Neuronal stem cell (in vitro differentiated cells): ENCODE measurements around the gene GMDS.

Experiments
- DNase-seq: peaks from one replicate; pipeline ENCODE4 v3.0.0-alpha.2; 2013; ENCODE audit warnings: low spot score
- H2AFZ ChIP-seq: one replicate; pipeline ENCODE4 v1.6.1; 2013; ENCODE audit warnings: mild to moderate bottlenecking, low read length, inconsistent platforms
- H2AK5ac ChIP-seq: 2 replicates; pipeline ENCODE4 v1.6.1; 2013; ENCODE audit warnings: low read depth, mild to moderate bottlenecking, inconsistent platforms, low read length, moderate library complexity, mixed read lengths
- H2BK120ac ChIP-seq: 2 replicates; pipeline ENCODE4 v1.6.1; 2013; ENCODE audit warnings: low read depth, mild to moderate bottlenecking, inconsistent platforms, low read length, moderate library complexity, mixed read lengths
- H2BK12ac ChIP-seq: one replicate; pipeline ENCODE4 v1.6.1; 2013; ENCODE audit warnings: low read length, inconsistent platforms
- H2BK15ac ChIP-seq: 2 replicates; pipeline ENCODE4 v1.6.1; 2013; ENCODE audit warnings: mild to moderate bottlenecking, low read length, inconsistent platforms, mixed read lengths
- H2BK5ac ChIP-seq: one replicate; pipeline ENCODE4 v1.6.1; 2013; ENCODE audit warnings: inconsistent platforms, mild to moderate bottlenecking, low read length, moderate library complexity
- H3K14ac ChIP-seq: one replicate; pipeline ENCODE4 v1.6.1; 2013; ENCODE audit warnings: low read length, inconsistent platforms
- H3K18ac ChIP-seq: 2 replicates; pipeline ENCODE4 v1.6.1; 2013; ENCODE audit warnings: low read length, inconsistent platforms
- H3K23ac ChIP-seq: 2 replicates; pipeline ENCODE4 v1.6.1; 2013; ENCODE audit warnings: low read depth, mild to moderate bottlenecking, mixed read lengths, low read length, inconsistent platforms; ENCODE audit not compliant: poor library complexity
- H3K27ac ChIP-seq: replicated peaks from 3 replicates; pipeline ENCODE4 v1.5.1; 2013; ENCODE audit warnings: low read length, inconsistent platforms
- H3K27me3 ChIP-seq, 3 experiments: 2 replicates each; pipeline ENCODE4 v1.6.1; 2013; ENCODE audit warnings: low read length in 3 of 3, mild to moderate bottlenecking in 2 of 3, inconsistent platforms in 1 of 3, low read depth in 1 of 3, mixed read lengths in 1 of 3, moderate library complexity in 1 of 3; ENCODE audit not compliant: control insufficient read depth in 3 of 3, insufficient read depth in 3 of 3
- H3K36me3 ChIP-seq, 2 donors: replicated peaks in 1 of 2; 2 replicates each; pipeline ENCODE4 v1.6.1; 2013; ENCODE audit warnings: low read length in 2 of 2; ENCODE audit not compliant: control insufficient read depth in 2 of 2, insufficient read depth in 2 of 2
- H3K4ac ChIP-seq: 2 replicates; pipeline ENCODE4 v1.6.1; 2013; ENCODE audit warnings: inconsistent platforms, mild to moderate bottlenecking, low read length, moderate library complexity
- H3K4me1 ChIP-seq, 2 donors: 1 replicate in 1 of 2; 2 replicates in 1 of 2; pipeline ENCODE4 v1.6.1; 2013; ENCODE audit warnings: low read length in 2 of 2, low read depth in 1 of 2; ENCODE audit not compliant: control insufficient read depth in 2 of 2, insufficient read depth in 1 of 2
- H3K4me2 ChIP-seq: one replicate; pipeline ENCODE4 v1.6.1; 2013; ENCODE audit warnings: mild to moderate bottlenecking, low read length, inconsistent platforms; ENCODE audit not compliant: insufficient read depth, poor library complexity, severe bottlenecking
- H3K4me3 ChIP-seq, 2 donors: 2 replicates each; pipeline ENCODE4 v1.5.1; 2013; ENCODE audit warnings: low read length in 2 of 2, mild to moderate bottlenecking in 2 of 2, inconsistent platforms in 1 of 2, moderate library complexity in 1 of 2
- H3K79me1 ChIP-seq: one replicate; pipeline ENCODE4 v1.6.1; 2013; ENCODE audit warnings: low read depth, mild to moderate bottlenecking, inconsistent platforms, low read length, moderate library complexity
- H3K9ac ChIP-seq: one replicate; pipeline ENCODE4 v1.6.1; 2013; ENCODE audit warnings: mild to moderate bottlenecking, low read depth, low read length, inconsistent platforms; ENCODE audit not compliant: poor library complexity
- H3K9me3 ChIP-seq, 2 donors: replicated peaks in 1 of 2; 2 replicates each; pipeline versions ENCODE3 to v1.6.1; 2013; ENCODE audit warnings: low read length in 2 of 2, mild to moderate bottlenecking in 2 of 2, inconsistent platforms in 1 of 2, low read depth in 1 of 2, mixed read lengths in 1 of 2, moderate library complexity in 1 of 2; ENCODE audit not compliant: control insufficient read depth in 2 of 2, insufficient read depth in 1 of 2
- H4K8ac ChIP-seq: one replicate; pipeline ENCODE4 v1.6.1; 2013; ENCODE audit warnings: low read depth, mild to moderate bottlenecking, inconsistent platforms, low read length, moderate library complexity
- H4K91ac ChIP-seq: one replicate; pipeline ENCODE4 v1.6.1; 2013; ENCODE audit warnings: low read length, low read depth, mild to moderate bottlenecking, inconsistent platforms; ENCODE audit not compliant: poor library complexity
- WGBS, 2 donors: extraction: QIAGEN DNeasy Blood & Tissue Kit; methylation state at CpG; one replicate each; pipeline ENCODE4 v1.1.7; 2013; ENCODE audit warnings: missing lambda C conversion rate in 2 of 2, mixed read lengths in 1 of 2; ENCODE audit not compliant: insufficient read length in 2 of 2, insufficient replicate concordance in 1 of 2; ENCODE audit errors: extremely low coverage in 2 of 2; 5-methylcytosine and 5-hydroxymethylcytosine counted together

The GMDS gene

DNA sequence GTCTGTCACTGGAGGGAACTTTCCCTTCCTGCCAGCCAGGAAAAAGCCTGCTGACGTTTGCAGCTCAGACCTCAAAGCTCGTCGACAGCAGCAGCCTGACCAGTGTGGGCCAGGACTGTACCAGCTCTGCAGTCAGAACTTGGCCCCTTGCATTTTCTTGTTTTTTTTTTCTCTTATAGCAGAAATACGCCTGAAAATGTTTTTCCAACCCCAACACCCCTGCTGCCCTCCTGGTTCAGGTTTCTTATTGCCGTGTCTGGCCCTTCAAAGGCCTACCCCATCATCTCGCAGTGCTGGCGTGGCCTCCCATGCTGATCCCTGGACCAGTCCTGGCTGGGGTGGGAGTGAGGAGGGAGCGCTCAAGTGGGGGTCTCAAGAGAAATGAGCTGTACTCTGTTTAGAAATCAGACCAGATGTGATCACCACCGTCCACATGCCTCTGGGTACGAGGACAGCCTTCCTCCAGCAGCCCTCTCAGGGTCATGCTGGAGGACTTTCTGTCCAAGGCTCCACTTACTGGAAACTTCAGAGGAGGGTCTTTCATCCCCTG is 466.6 kb downstream of the GMDS start:
- H3K9me3 ChIP-seq: no peaks in the 10 kb centered on the region
- DNase-seq: no peak
- no peak overlapping the region for H2AFZ ChIP-seq
- no peaks in the 10 kb centered on the region for H3K79me1 ChIP-seq
- no peak overlapping the region for H3K9ac ChIP-seq
- no peak overlapping the region for H2BK5ac ChIP-seq
- H3K4ac ChIP-seq: no peak overlapping the region
- H4K91ac ChIP-seq: no peak overlapping the region
- H2BK12ac ChIP-seq: no peak overlapping the region
- peak overlapping the region; percentile 60 for H3K18ac ChIP-seq
- H3K14ac ChIP-seq: no peak overlapping the region
- H2BK15ac ChIP-seq: no peak overlapping the region
- peaks cover 4% of the 10 kb centered on the region in 2 donors for H3K4me1 ChIP-seq
- no peaks in the 10 kb centered on the region for H3K36me3 ChIP-seq
- H3K27ac ChIP-seq: no peak overlapping the region
- WGBS, 2 donors: no CpG with 5 or more reads among the region's 10 CpGs
- H3K27me3 ChIP-seq: no peaks in the 10 kb centered on the region
- no peak overlapping the region for H3K23ac ChIP-seq
- no peak overlapping the region for H3K4me3 ChIP-seq
- no peak overlapping the region for H2AK5ac ChIP-seq
- H3K4me2 ChIP-seq: no peak overlapping the region
- no peak overlapping the region for H4K8ac ChIP-seq
- no peak overlapping the region for H2BK120ac ChIP-seq

DNA sequence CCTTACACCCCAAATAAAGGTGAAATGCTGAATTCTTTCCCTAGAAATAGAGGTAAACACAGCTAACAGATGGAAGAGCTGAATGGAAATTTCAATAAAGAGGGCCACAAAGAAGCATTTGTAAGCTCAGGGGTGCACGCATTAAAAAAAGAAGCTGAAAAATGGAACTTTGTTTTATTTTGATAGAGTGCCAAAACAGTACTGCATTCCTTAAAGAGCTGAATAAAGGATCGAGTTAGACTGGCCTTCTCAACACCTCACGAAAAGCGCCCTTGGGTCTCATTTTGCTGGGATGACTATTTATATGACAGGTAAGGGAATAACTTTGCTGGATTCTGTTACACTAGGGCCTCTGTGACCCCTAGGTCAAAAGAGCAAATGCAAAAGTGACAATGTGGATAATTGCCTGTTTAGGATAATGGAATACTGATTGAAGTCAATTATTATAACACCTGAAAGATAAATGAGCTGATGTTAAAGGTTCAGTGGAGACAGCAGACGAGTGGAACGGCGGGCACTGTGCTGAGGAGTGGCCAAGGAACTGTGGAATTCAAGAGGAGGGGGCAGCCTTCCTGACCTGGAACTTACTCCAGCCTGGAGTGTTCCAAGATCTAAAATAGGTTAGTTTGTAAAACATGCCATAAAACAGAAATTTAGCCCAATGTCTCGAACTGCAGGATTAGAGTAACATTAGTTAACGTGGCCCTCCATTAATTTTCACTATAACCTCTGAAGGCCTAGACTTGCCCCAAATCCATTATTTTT is 467.3 kb downstream of the GMDS start:
- no peak overlapping the region for H4K8ac ChIP-seq
- H3K9ac ChIP-seq: no peak overlapping the region
- H3K4me2 ChIP-seq: no peak overlapping the region
- WGBS, 2 donors: no CpG with 5 or more reads among the region's 9 CpGs
- H2AK5ac ChIP-seq: no peak overlapping the region
- no peaks in the 10 kb centered on the region for H3K27me3 ChIP-seq
- no peak overlapping the region for H3K18ac ChIP-seq
- no peak overlapping the region for H3K4ac ChIP-seq
- H3K14ac ChIP-seq: no peak overlapping the region
- H2BK5ac ChIP-seq: no peak overlapping the region
- H2BK120ac ChIP-seq: no peak overlapping the region
- H3K23ac ChIP-seq: no peak overlapping the region
- H2BK12ac ChIP-seq: no peak overlapping the region
- H3K9me3 ChIP-seq: no peaks in the 10 kb centered on the region
- H3K4me3 ChIP-seq: no peak overlapping the region
- no peak for DNase-seq
- H3K79me1 ChIP-seq: no peaks in the 10 kb centered on the region
- H2BK15ac ChIP-seq: no peak overlapping the region
- H2AFZ ChIP-seq: no peak overlapping the region
- H3K4me1 ChIP-seq: peaks cover 4% of the 10 kb centered on the region in 2 donors
- H4K91ac ChIP-seq: no peak overlapping the region
- H3K36me3 ChIP-seq: no peaks in the 10 kb centered on the region
- H3K27ac ChIP-seq: no peak overlapping the region

DNA sequence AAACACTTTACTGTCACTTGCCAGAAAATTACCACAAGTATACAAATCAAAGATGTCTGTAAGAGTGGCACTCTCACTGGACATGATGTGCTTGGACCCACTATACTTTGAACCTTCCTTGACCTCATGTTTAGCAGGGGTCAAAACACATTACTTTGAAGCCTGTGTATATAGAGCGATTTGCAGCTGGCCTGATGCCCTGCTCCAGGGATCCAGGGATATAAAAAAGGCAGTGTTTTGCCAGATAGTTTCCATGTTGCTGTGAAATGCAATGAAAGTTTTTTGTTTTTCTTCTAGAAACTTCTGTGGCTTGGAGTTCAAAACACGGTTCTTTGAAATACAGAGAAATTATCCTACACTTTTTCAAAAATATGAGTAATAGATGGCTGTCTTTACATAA is 470.0 kb downstream of the GMDS start:
- no CpG with 5 or more reads among the region's 2 CpGs for WGBS, 2 donors
- Histone ChIP-seq H3K27me3 (no peaks in the 10 kb centered on the region), H2BK120ac (no peak overlapping the region)

DNA sequence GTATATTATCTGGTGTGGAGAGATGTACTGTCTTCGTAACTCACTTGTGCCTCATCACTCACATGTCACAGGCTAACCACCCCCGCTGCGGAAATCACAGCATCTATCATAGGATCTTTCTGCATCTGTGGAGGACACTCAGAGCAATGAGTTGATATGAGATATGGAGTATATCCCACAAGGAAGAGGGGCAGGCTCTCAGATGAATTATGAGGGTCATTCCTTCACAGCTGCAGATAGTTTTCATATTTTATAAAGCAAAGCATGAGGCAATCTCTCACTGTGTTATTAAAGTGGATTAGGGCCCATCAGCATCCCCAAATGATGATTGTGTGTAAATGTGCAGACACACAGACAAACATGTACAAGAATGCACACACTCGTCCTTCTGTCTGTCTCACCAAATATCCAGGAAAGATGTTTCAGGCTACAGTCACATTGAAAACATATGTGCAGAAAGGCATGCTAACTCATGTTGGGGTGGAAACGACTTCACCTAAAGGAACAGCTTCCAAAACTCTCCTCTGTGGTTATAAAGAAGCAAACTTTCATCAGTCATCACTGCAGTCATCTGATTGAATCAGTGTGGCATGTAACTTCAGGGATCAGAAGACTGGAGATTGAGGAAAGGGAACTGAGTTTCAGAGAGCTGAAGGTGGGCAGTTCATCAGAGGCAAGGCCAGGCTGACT is 471.0 kb downstream of the GMDS start:
- no CpG with 5 or more reads among the region's 5 CpGs for WGBS, 2 donors

More for the DNA sequence above, 470.0 kb downstream of the GMDS start:
- Histone ChIP-seq H3K4me2 (no peak overlapping the region), H3K4ac (no peak overlapping the region), H4K91ac (no peak overlapping the region), H4K8ac (no peak overlapping the region), H3K4me1 (peaks cover 0 to 4% of the 10 kb centered on the region in 2 donors), H3K14ac (no peak overlapping the region), H2BK5ac (no peak overlapping the region), H2BK15ac (no peak overlapping the region), H2AFZ (no peak overlapping the region), H3K27ac (no peak overlapping the region), H3K9me3 (no peaks in the 10 kb centered on the region), H3K9ac (no peak overlapping the region), H2BK12ac (no peak overlapping the region), H2AK5ac (no peak overlapping the region), H3K23ac (no peak overlapping the region), H3K18ac (no peak overlapping the region), H3K79me1 (no peaks in the 10 kb centered on the region), H3K4me3 (no peak overlapping the region), H3K36me3 (no peaks in the 10 kb centered on the region)
- DNase-seq: no peak

More for the DNA sequence above, 471.0 kb downstream of the GMDS start:
- Histone ChIP-seq H3K14ac (no peak overlapping the region), H3K4me1 (peaks cover 0 to 5% of the 10 kb centered on the region in 2 donors), H2AK5ac (no peak overlapping the region), H3K36me3 (no peaks in the 10 kb centered on the region), H2BK12ac (no peak overlapping the region), H3K27ac (no peak overlapping the region), H3K4me2 (no peak overlapping the region), H3K9me3 (no peaks in the 10 kb centered on the region), H4K8ac (no peak overlapping the region), H2BK5ac (no peak overlapping the region), H2BK15ac (no peak overlapping the region), H3K4me3 (no peak overlapping the region), H3K79me1 (no peaks in the 10 kb centered on the region), H2BK120ac (no peak overlapping the region), H3K18ac (no peak overlapping the region), H2AFZ (no peak overlapping the region), H3K23ac (no peak overlapping the region), H3K4ac (no peak overlapping the region), H4K91ac (no peak overlapping the region), H3K9ac (no peak overlapping the region), H3K27me3 (no peaks in the 10 kb centered on the region)
- DNase-seq: no peak
